GM20000 (cell line): Measurements from ENCODE around the gene ESX1.
"Not testable (repeated sequence)": the region's sequence is repeated elsewhere in the genome, so short reads cannot be mapped to it uniquely, and the experiment has no call there.

Source experiments
- DNase-seq: peaks from one replicate; pipeline ENCODE4 v3.0.0; 2012; ENCODE audit warnings: low spot score
- CTCF ChIP-seq: IDR thresholded peaks from 2 replicates; pipeline ENCODE4 v1.5.1; 2012; ENCODE audit warnings: mild to moderate bottlenecking, control low read depth; ENCODE audit errors: extremely low read depth, missing control alignments

ESX1 gene

GRCh38 chrX:104281564-104281963 is 26.8 kb upstream of the ESX1 start:
- TF ChIP-seq CTCF = no peak
- no peak for DNase-seq

DNA sequence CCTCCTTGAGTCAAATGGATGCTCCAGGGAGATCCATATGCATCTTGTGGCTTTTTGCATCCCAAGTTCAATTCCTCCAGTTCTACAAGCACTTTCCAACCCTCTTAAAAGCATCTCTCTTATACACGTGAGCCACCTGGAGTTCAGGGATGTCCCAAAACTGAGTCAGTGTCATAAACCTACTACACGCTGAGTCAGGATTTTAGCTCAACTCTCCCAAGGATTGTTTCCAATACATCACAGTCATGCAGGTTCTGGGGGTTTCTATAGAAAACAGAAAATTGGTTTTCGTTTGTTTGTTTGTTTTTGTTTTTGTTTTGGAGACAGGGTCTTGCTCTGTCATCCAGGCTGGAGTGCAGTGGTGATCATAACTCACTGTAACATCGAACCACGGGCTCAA is 25.9 kb upstream of the ESX1 start:
- no peak for TF ChIP-seq CTCF
- DNase-seq = no peak

DNA sequence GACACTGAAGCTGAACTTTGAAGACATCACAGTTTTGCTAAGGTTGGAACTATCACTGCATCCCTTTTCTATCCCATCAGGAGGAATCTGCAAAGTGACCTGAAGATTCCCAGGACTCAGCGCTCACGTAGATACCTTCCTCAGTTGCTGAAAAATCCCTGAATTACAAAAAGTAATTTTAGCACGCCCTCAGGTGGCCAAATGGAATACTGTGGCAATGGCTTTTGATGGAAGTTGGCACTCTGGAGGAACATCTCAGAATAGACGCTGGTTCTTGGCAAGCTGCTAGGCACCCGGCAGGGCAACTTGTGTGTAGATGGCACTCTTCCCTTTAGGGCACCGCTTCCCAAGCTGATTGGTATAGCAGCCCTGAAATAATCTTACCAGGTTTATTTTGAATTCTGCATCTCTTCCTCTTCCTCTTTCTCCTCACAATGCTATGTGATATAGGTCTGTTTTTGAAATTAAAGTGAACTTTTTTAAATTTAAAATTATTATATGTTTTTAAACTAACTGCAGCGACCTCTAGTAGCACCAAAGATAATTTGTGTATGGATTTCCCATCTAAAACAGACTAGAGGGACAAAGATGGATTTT is 16.3 kb upstream of the ESX1 start:
- TF ChIP-seq CTCF = peak; percentile 41
- no peak for DNase-seq

DNA sequence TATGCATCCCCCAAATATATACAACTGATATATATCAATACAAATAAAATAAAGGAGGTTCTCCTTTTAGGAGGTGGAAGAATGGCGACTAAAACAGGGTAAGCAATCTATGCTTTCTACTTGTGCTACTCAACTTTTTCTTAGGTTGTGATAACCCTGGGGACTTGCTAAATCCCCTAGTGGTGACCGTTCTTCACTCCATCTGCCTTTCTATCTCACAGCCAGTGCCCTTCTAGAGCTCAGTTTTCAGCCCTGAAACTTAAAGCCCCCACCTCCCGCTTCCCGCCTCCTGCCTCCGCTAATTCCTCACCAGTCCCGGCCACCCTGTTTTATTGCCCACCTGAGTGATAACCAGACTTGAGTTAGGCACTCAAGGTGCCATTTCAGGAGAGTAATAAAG is 15.5 kb upstream of the ESX1 start:
- TF ChIP-seq CTCF = no peak

DNA sequence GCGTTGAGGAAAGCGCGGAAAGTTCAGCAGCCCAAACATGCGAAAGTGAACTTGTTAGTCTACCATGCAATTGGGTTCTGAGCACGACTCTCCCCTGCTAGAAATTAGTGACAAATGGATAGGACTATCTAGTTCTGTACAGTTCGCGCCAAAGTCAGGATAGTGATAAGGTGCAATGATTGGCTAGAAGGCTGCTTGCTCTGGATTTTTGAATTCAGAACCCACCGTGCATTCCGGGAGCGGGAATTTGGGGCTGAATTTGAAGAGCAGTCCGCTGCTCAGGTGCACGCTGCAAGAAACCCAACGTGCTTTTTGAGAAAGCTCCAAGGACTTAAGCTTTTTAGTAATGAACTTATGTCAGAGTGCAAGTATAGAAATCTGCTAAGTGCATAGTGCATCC is 732 bp upstream of the ESX1 start:
- DNase-seq = no peak
- no peak for TF ChIP-seq CTCF

More for the DNA sequence above, 15.5 kb upstream of the ESX1 start:
- no peak for DNase-seq

DNA sequence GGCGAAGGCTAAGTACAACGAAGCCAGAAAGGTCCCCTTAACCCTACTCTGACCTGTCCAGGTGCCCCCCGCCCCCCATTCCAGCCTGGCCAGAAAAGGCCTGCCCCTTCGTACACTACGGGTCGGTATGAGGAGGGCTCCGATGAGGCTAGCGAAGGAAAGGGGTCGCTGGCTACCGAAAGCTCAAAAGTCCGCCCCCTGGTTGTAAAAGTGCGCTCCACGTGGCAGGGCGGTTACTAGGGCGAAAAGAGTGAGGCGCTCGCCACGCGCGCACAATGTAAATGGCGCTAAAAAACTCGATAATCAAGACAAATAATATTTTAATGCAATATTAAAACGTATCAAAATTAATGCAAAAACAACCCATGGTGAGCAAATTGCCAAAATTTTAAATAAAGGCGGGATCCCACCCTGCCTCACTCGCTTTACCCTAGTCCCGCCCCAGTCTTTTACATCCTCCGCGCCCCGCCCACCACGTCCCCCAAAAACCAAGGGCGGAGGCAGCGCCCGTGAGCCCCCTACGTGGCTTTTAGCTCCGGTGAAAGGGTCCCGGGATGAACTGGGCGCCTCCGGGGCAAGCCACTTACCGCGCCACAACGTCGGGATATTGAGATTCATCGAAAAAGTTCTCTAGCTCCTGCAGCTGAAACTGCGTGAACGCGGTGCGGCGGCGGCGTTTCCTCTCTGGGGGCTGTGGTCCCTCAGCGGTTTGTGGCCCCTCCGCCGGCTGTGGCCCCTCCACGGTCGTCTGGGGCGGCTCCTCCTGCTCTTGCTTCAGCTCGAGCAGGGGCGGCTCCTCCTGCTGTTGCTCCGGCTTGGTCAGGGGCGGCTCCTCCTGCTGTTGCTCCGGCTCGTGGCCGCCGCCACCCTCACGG is 929 bp downstream of the ESX1 start:
- no peak for DNase-seq
- TF ChIP-seq CTCF = no peak

GRCh38 chrX:104250470-104250869 is 4.3 kb downstream of the ESX1 start:
- no peak for TF ChIP-seq CTCF
- DNase-seq = no peak

DNA sequence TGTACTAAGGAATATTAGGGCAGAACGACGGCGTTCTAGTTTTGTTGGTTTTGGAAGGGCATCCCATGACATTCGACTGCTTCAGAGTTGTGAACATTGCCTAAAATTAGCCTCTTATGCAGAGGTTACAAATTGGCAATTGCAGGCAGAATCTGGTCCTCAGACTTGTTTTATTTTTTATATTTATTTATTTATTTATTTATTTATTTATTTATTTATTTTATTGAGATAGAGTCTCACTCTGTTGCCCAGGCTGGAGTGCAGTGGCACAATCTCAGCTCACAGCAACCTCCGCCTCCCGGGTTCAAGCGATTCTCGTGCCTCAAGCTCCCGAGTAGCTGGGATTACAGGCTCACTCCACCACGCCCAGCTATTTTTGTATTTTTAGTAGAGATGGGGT is 24.7 kb downstream of the ESX1 start:
- not testable (repeated sequence) for DNase-seq
